Tibial nerve (tissue), 3 donors: ENCODE results near the gene GLYR1.

Source experiments
- POLR2A ChIP-seq, 2 donors: fragments of 450-650 bp; IDR thresholded peaks; one replicate each; pipeline ENCODE4 v1.6.1; 2017; ENCODE audit warnings: antibody characterized with exemption in 2 of 2, mild to moderate bottlenecking in 2 of 2, moderate library complexity in 2 of 2
- TF ChIP-seq, protein P1 (sequence below), 5 experiments: fragments of 200-600 bp in 3 of 5; fragments of 450-650 bp in 2 of 5; sonication (generic) in 3 of 5; IDR thresholded peaks; one replicate each; pipeline ENCODE4 v1.5.1; 2016 to 2019; ENCODE audit warnings: antibody characterized with exemption in 5 of 5, mild to moderate bottlenecking in 3 of 5, moderate library complexity in 2 of 5

DNA sequence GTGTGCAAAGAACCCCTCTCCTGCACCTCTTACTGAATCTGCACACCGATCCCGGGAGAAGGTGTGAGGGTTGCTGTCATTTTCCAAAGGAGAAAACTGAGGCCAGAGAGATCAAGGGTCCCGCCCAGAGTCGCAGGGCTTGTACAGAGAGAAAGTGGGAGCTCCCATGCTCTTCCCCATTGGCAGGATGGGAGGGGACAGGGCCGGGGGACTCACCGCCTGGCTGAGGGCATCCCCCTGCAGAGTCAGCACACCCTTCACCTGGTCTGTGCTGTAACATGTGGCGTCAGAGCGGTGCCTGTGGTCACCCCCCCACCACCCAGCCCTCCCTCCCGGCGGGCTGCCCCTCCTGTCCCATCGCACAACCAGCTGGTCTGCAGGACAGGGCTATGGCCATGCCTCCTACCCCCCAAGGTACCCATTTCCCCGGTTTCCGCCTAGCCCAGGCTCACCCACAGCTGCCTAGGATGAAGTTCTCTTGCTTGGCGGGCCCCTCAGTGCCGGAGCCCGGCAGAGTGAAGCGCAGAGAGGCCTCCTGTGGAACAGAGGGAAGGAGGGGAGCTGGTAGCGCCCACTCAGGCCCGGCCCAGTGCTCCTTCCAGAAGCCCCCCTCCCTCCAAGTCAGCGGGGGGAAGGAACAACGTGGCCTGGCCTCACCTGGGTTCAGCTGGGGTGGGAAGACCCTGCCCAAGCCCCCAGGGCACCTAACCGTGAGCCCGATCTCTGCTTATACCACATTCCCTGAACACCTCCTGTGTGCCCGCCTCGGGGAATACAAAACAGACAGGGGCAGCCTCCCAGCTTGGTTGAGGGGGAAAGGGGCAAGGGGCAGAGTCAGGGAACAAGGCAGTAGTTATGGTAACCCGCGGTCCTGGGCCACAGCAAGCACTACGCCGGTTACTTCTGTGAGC, 45.8 kb downstream of the GLYR1 start:
- no peak for TF ChIP-seq POLR2A (IDR thresholded peaks at IDR 0.05)
- TF ChIP-seq, protein P1, sequence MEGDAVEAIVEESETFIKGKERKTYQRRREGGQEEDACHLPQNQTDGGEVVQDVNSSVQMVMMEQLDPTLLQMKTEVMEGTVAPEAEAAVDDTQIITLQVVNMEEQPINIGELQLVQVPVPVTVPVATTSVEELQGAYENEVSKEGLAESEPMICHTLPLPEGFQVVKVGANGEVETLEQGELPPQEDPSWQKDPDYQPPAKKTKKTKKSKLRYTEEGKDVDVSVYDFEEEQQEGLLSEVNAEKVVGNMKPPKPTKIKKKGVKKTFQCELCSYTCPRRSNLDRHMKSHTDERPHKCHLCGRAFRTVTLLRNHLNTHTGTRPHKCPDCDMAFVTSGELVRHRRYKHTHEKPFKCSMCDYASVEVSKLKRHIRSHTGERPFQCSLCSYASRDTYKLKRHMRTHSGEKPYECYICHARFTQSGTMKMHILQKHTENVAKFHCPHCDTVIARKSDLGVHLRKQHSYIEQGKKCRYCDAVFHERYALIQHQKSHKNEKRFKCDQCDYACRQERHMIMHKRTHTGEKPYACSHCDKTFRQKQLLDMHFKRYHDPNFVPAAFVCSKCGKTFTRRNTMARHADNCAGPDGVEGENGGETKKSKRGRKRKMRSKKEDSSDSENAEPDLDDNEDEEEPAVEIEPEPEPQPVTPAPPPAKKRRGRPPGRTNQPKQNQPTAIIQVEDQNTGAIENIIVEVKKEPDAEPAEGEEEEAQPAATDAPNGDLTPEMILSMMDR (IDR thresholded peaks at IDR 0.05): no peak
